KMS-11 (cell line): ENCODE measurements around the gene POLD1.
"Not testable (repeated sequence)": the region's sequence is repeated elsewhere in the genome, so short reads cannot be mapped to it uniquely, and the experiment has no call there.

Source experiments
- H2AFZ ChIP-seq: fragments of 200-600 bp; sonication (generic); 2 replicates; pipeline ENCODE4 v1.6.1; 2016; ENCODE audit warnings: antibody characterized with exemption, mixed run types, low read depth
- H3K27ac ChIP-seq: fragments of 200-600 bp; sonication (generic); 2 replicates; pipeline ENCODE4 v1.6.1; 2016; ENCODE audit warnings: mild to moderate bottlenecking, mixed run types
- H3K27me3 ChIP-seq: fragments of 200-600 bp; sonication (generic); 2 replicates; pipeline ENCODE4 v1.6.1; 2017; ENCODE audit warnings: mild to moderate bottlenecking, low read depth, mixed run types, moderate library complexity; ENCODE audit not compliant: insufficient read depth
- H3K36me3 ChIP-seq: fragments of 200-600 bp; sonication (generic); 2 replicates; pipeline ENCODE4 v1.6.1; 2017; ENCODE audit warnings: mild to moderate bottlenecking, mixed run types; ENCODE audit not compliant: insufficient read depth
- H3K4me1 ChIP-seq: fragments of 200-600 bp; sonication (generic); 2 replicates; pipeline ENCODE4 v1.6.1; 2016; ENCODE audit warnings: mild to moderate bottlenecking, low read depth, mixed run types; ENCODE audit not compliant: poor library complexity, severe bottlenecking
- H3K4me2 ChIP-seq: fragments of 200-600 bp; sonication (generic); 2 replicates; pipeline ENCODE4 v1.7.0; 2016; ENCODE audit warnings: mild to moderate bottlenecking, mixed run types
- H3K4me3 ChIP-seq: fragments of 200-600 bp; sonication (generic); IDR thresholded peaks from 2 replicates; pipeline ENCODE4 v1.6.1; 2017; ENCODE audit warnings: low read depth, low read length, mixed read lengths; ENCODE audit not compliant: insufficient read depth
- H3K79me2 ChIP-seq: fragments of 200-600 bp; sonication (generic); 2 replicates; pipeline ENCODE4 v1.6.1; 2016; ENCODE audit warnings: low read depth, mixed run types; ENCODE audit not compliant: insufficient read depth
- H3K9ac ChIP-seq: fragments of 200-600 bp; sonication (generic); 2 replicates; pipeline ENCODE4 v1.6.1; 2016; ENCODE audit warnings: mild to moderate bottlenecking, mixed run types
- H4K20me1 ChIP-seq: fragments of 200-600 bp; sonication (generic); 2 replicates; pipeline ENCODE4 v1.6.1; 2016; ENCODE audit warnings: mild to moderate bottlenecking, mixed run types; ENCODE audit not compliant: insufficient read depth
- TF ChIP-seq, protein P1 (sequence below): fragments of 200-600 bp; sonication (generic); conservative IDR thresholded peaks from 2 replicates; pipeline ENCODE4 v1.6.1; 2017; ENCODE audit warnings: low read depth, mild to moderate bottlenecking, antibody characterized with exemption, low read length, moderate library complexity, mixed read lengths

Gene POLD1

DNA sequence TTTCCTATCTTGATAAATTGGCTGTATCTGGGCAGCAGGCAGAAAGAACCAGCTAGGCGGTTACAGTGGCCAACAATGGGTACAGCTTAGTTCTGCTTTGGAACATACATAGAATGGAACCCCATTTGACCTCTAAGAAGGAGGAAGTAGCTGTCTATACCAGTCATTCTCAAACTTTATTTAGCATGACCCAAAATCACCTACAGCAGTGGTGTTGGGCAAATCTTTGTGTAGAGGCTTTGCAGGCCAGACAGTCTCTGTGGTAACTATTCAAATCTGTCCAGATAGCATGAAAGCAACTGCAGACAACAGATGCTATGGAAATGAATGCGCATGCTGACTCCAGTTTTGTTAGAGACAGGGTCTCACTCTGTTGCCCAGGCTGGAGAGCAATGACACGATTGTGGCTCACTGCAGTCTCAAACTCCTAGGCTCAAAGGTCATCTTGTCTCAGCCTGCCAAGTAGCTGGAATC, 43.0 kb upstream of the POLD1 start:
- Histone ChIP-seq H3K4me3 (no peak overlapping the region), H3K27me3 (peaks cover 20% of the 10 kb centered on the region; the same call in 1 of the 2 replicates), H3K79me2 (no peaks in the 10 kb centered on the region), H3K27ac (no peak overlapping the region), H3K4me1 (no peaks in the 10 kb centered on the region), H3K36me3 (no peaks in the 10 kb centered on the region), H2AFZ (no peak overlapping the region), H3K4me2 (no peak overlapping the region), H3K9ac (no peak overlapping the region), H4K20me1 (no peaks in the 10 kb centered on the region)
- TF ChIP-seq, protein P1, sequence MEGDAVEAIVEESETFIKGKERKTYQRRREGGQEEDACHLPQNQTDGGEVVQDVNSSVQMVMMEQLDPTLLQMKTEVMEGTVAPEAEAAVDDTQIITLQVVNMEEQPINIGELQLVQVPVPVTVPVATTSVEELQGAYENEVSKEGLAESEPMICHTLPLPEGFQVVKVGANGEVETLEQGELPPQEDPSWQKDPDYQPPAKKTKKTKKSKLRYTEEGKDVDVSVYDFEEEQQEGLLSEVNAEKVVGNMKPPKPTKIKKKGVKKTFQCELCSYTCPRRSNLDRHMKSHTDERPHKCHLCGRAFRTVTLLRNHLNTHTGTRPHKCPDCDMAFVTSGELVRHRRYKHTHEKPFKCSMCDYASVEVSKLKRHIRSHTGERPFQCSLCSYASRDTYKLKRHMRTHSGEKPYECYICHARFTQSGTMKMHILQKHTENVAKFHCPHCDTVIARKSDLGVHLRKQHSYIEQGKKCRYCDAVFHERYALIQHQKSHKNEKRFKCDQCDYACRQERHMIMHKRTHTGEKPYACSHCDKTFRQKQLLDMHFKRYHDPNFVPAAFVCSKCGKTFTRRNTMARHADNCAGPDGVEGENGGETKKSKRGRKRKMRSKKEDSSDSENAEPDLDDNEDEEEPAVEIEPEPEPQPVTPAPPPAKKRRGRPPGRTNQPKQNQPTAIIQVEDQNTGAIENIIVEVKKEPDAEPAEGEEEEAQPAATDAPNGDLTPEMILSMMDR = no peak

DNA sequence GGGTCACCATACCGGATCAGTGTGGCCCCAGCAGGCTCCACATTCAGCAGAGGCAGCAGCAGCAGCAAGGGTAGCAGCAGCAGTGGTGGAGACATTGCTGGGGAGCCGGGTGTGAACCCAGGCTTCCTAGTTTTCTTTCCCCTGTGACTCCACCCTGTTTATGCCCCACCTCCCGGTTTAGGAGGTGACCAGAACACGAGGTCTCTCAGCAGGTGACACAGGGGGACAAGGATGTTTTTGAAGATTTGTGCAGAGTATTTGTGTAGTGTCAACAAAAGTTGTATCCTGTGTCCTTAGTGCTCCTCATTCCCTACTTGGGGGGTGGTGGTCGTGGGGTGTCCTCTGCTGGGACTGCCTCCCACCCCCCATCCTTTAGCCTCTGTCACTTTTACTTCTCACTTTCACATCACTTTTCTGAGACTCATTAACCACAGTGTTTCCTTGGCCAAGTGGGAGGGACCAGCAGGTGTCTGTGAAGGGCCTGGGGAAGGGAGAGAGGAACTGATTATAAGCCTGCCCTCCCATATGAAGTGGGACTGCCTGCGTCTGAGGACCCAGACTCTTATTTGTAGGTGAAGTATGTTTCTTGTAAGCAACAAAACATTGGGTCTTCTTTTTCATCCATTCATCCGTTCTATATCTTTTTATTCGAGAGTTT, 39.4 kb upstream of the POLD1 start:
- no peak overlapping the region for H3K4me2 ChIP-seq
- H4K20me1 ChIP-seq = no peaks in the 10 kb centered on the region
- H2AFZ ChIP-seq = no peak overlapping the region
- H3K36me3 ChIP-seq = no peaks in the 10 kb centered on the region
- no peak overlapping the region for H3K9ac ChIP-seq
- no peaks in the 10 kb centered on the region for H3K4me1 ChIP-seq
- no peaks in the 10 kb centered on the region for H3K79me2 ChIP-seq
- peaks cover 45% of the 10 kb centered on the region; the same call in 1 of the 2 replicates for H3K27me3 ChIP-seq
- H3K4me3 ChIP-seq = no peak overlapping the region
- TF ChIP-seq, protein P1 = no peak
- H3K27ac ChIP-seq = no peak overlapping the region

DNA sequence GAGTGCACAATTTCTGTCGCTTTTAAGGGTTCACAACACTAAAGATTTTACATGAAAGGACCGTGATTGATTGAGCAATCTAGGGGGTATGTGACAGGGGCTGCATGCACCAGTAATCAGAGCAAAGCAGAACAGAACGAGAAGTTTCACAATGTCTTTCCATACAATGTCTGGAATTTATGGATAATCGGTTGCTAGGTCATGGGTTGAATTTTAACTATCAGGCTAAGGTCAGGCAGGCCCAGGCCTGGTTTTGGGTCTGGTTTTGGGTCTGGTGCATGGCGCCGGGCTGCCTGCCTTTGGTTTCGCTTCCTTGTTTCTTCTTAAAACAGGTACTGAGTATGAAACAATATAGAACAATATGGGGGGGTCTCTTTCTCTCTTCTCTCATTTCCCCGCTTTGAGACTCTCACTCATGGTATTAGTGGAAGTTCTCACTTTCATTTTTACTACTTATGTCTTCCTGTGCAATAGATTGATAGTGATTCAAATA, 37.0 kb upstream of the POLD1 start:
- not testable (repeated sequence) for H3K79me2 ChIP-seq, H3K27ac ChIP-seq, H2AFZ ChIP-seq, H3K4me2 ChIP-seq, H3K4me1 ChIP-seq, H3K9ac ChIP-seq, H4K20me1 ChIP-seq, H3K36me3 ChIP-seq, H3K4me3 ChIP-seq
- H3K27me3 ChIP-seq = peaks cover 67% of the 10 kb centered on the region; the same call in 1 of the 2 replicates

DNA sequence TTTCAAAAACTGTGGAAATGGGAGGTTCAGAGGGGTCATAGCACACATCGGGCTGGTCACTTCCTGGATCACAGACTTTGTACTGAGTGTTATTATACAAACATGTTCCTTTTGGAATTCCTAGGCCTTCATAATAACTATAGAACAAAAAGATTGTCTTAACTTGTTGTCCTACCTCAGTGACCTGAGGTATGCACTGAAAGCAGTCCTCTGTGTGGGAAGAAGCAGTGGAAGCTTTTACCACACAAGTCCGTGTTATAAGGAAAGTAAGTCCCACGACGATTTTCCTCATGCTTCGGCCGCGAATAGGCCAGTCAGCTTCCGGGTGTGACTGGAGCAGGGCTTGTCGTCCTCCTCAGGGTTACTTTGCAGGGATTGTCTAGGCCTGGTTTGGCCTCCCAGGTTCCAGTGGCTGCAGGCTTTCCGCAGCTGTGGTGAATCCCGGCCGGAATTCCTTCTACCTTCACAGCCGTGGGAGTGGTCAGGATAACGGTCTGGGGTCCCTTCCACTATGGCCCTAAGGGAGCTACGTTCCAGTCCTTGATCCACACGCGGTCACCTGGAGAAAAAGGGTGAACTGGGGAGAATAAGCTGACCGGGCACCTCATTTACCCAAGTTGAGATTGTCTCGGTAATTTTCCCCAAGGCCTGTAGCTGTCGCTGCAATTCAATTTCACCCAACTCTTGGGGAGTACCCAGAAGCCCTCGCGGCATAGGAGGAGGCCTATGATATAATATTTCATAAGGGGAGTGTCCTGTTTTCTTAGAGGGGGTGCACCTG, 34.7 kb upstream of the POLD1 start:
- Histone ChIP-seq H3K4me2 (no peak overlapping the region), H3K4me3 (no peak overlapping the region), H3K36me3 (no peaks in the 10 kb centered on the region), H3K4me1 (no peaks in the 10 kb centered on the region), H3K27me3 (peaks cover 82% of the 10 kb centered on the region), H4K20me1 (no peaks in the 10 kb centered on the region), H3K9ac (no peak overlapping the region), H3K27ac (no peak overlapping the region), H2AFZ (no peak overlapping the region), H3K79me2 (no peaks in the 10 kb centered on the region)
- TF ChIP-seq, protein P1 = no peak
